ENCODE measurements around the gene CFAP20DC.

GRCh38 chr3:58724336-58724735 is 325.5 kb downstream of the CFAP20DC start:
- TF ChIP-seq POLR2A (IDR thresholded peaks at IDR 0.05) (no peak), POLR2AphosphoS5 (IDR thresholded peaks at IDR 0.05) (no peak), EP300 (IDR thresholded peaks at IDR 0.05) (no peak)
- TF ChIP-seq, protein P1, sequence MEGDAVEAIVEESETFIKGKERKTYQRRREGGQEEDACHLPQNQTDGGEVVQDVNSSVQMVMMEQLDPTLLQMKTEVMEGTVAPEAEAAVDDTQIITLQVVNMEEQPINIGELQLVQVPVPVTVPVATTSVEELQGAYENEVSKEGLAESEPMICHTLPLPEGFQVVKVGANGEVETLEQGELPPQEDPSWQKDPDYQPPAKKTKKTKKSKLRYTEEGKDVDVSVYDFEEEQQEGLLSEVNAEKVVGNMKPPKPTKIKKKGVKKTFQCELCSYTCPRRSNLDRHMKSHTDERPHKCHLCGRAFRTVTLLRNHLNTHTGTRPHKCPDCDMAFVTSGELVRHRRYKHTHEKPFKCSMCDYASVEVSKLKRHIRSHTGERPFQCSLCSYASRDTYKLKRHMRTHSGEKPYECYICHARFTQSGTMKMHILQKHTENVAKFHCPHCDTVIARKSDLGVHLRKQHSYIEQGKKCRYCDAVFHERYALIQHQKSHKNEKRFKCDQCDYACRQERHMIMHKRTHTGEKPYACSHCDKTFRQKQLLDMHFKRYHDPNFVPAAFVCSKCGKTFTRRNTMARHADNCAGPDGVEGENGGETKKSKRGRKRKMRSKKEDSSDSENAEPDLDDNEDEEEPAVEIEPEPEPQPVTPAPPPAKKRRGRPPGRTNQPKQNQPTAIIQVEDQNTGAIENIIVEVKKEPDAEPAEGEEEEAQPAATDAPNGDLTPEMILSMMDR (IDR thresholded peaks at IDR 0.05), result no peak
